T-helper 1 cell treated with Interleukin-12 subunit alpha and Interleukin-12 subunit beta and Interleukin-4 antibody, amounts not matched to agents 30 ng/mL and 1 ng/mL, for 36 hours (primary cell): Measurements from ENCODE around the gene COQ7. TPM values are rescaled to one million over a fixed set of nuclear protein-coding genes. Genes with fewer than 3 reads are reported as not detected.

Experiments
- intact Hi-C: fragments of 100-400 bp; cut with micrococcal nuclease; formaldehyde crosslinking; loops from one replicate; pipeline ENCODE4 v1.15.1; 2024
- total RNA-seq: library from RNA; stranded (reverse); gene quantifications from 2 replicates; pipeline ENCODE4 v1.2.3, GENCODE V29; 2022

The COQ7 gene
- 12.2 and 14.8 TPM in 2 replicates for total RNA-seq

GRCh38 chr16:19067349-19068236, at the start of gene COQ7:
Gene COQ7 (plus strand): TSS chr16:19067614. CDS start chr16:19067665, 51 bp downstream.
- intact Hi-C loops: loop anchor here (1.0 to 5.0 kb wide), 8 partner anchors 19 to 1835 kb away; partner anchors contain the start of genes ARL6IP1, CCP110, DCUN1D3 and IQCK

GRCh38 chr16:19020689-19021088, 46.7 kb upstream of the COQ7 start:
- intact Hi-C loops: no loop called here

GRCh38 chr16:19021747-19022146, 45.7 kb upstream of the COQ7 start:
- intact Hi-C loops: no loop called here

- intact Hi-C loops: no loop called here
These were observed 40.0 kb upstream of the COQ7 start for GRCh38 chr16:19027416-19027815.

GRCh38 chr16:19029980-19030379, 37.4 kb upstream of the COQ7 start:
- intact Hi-C loops: no loop called here

GRCh38 chr16:19031738-19032137, 35.7 kb upstream of the COQ7 start:
- intact Hi-C loops: no loop called here

GRCh38 chr16:19033761-19034160, 33.7 kb upstream of the COQ7 start:
- intact Hi-C loops: no loop called here

- intact Hi-C loops: no loop called here
These were observed 27.0 kb upstream of the COQ7 start for GRCh38 chr16:19040400-19040799.

- intact Hi-C loops: no loop called here
These were observed 22.6 kb upstream of the COQ7 start for GRCh38 chr16:19044769-19045168.

- intact Hi-C loops: no loop called here
These were observed 21.4 kb upstream of the COQ7 start for GRCh38 chr16:19046062-19046461.

GRCh38 chr16:19062706-19063105, 4.7 kb upstream of the COQ7 start:
- intact Hi-C loops: no loop called here

GRCh38 chr16:19066988-19067348, 446 bp upstream of the COQ7 start:
- intact Hi-C loops: loop anchor here (1.0 to 5.0 kb wide), 8 partner anchors 19 to 1835 kb away; partner anchors contain the start of genes ARL6IP1, CCP110, DCUN1D3 and IQCK

GRCh38 chr16:19068237-19068815, 912 bp downstream of the COQ7 start:
- intact Hi-C loops: loop anchor here (5.0 kb wide), 1 partner anchor 1834 kb away; the partner anchor contains the start of genes DCUN1D3 and LYRM1

GRCh38 chr16:19071811-19072777, 4.7 kb downstream of the COQ7 start:
- intact Hi-C loops: loop anchor here (1.0 kb wide), 1 partner anchor 146 kb away; the partner anchor contains the start of gene SMG1

- intact Hi-C loops: no loop called here
These were observed 5.9 kb downstream of the COQ7 start for GRCh38 chr16:19073344-19073743.

GRCh38 chr16:19073863-19074262, 6.4 kb downstream of the COQ7 start:
- intact Hi-C loops: no loop called here

GRCh38 chr16:19075511-19075910, 8.1 kb downstream of the COQ7 start:
- intact Hi-C loops: no loop called here

GRCh38 chr16:19077879-19078278, 10.5 kb downstream of the COQ7 start:
- intact Hi-C loops: no loop called here

- intact Hi-C loops: no loop called here
These were observed 16.3 kb downstream of the COQ7 start for GRCh38 chr16:19083670-19084069.

- intact Hi-C loops: no loop called here
These were observed 16.7 kb downstream of the COQ7 start for GRCh38 chr16:19084139-19084538.

GRCh38 chr16:19084879-19085278, 17.5 kb downstream of the COQ7 start:
- intact Hi-C loops: no loop called here
